Stimulated activated memory B cell treated with anti-CD40 and anti-IgM and Interleukin-4, amounts not matched to agents 10 μg/mL and 1 μg/mL and 100 μg/mL, for 72 hours (primary cell): Measurements from ENCODE around the gene RBM26.
"Not testable (repeated sequence)": the region's sequence is repeated elsewhere in the genome, so short reads cannot be mapped to it uniquely, and the experiment has no call there.

Experiments
- ATAC-seq: fragments of 150-1000 bp; cut with Tn5 transposase; 2 replicates; pipeline ENCODE4 v1.10.0; 2021
- H3K27ac Mint-ChIP-seq: one replicate; pipeline ENCODE4 v1.8.0; 2022; ENCODE audit warnings: mild to moderate bottlenecking, mixed read lengths
- H3K27me3 Mint-ChIP-seq: one replicate; pipeline ENCODE4 v1.8.0; 2022; ENCODE audit warnings: mixed read lengths
- H3K36me3 Mint-ChIP-seq: one replicate; pipeline ENCODE4 v1.8.0; 2022; ENCODE audit warnings: mixed read lengths
- H3K4me1 Mint-ChIP-seq: one replicate; pipeline ENCODE4 v1.8.0; 2022; ENCODE audit warnings: mixed read lengths
- H3K4me3 Mint-ChIP-seq: one replicate; pipeline ENCODE4 v1.8.0; 2022; ENCODE audit warnings: mild to moderate bottlenecking, moderate library complexity, mixed read lengths
- H3K9me3 Mint-ChIP-seq: one replicate; pipeline ENCODE4 v1.8.0; 2022; ENCODE audit warnings: mixed read lengths

The RBM26 gene

GRCh38 chr13:79297128-79297527, 108.9 kb downstream of the RBM26 start:
- no peak overlapping the region for H3K27ac Mint-ChIP-seq
- no peaks in the 10 kb centered on the region for H3K4me1 Mint-ChIP-seq
- no peak for ATAC-seq
- H3K36me3 Mint-ChIP-seq: no peaks in the 10 kb centered on the region
- peaks cover 9% of the 10 kb centered on the region for H3K27me3 Mint-ChIP-seq
- peaks cover 5% of the 10 kb centered on the region for H3K9me3 Mint-ChIP-seq
- H3K4me3 Mint-ChIP-seq: no peak overlapping the region

- Mint-ChIP-seq H3K27ac (no peak overlapping the region), H3K9me3 (peaks cover 2% of the 10 kb centered on the region), H3K4me3 (no peak overlapping the region), H3K27me3 (peaks cover 5% of the 10 kb centered on the region), H3K4me1 (no peaks in the 10 kb centered on the region), H3K36me3 (no peaks in the 10 kb centered on the region)
- no peak for ATAC-seq
Measured at GRCh38 chr13:79295906-79296706, 109.9 kb downstream of the RBM26 start.

GRCh38 chr13:79290595-79291244, 115.3 kb downstream of the RBM26 start:
- H3K27me3 Mint-ChIP-seq: no peaks in the 10 kb centered on the region
- no peaks in the 10 kb centered on the region for H3K4me1 Mint-ChIP-seq
- no peaks in the 10 kb centered on the region for H3K36me3 Mint-ChIP-seq
- no peaks in the 10 kb centered on the region for H3K9me3 Mint-ChIP-seq
- H3K27ac Mint-ChIP-seq: no peak overlapping the region
- no peak for ATAC-seq
- no peak overlapping the region for H3K4me3 Mint-ChIP-seq

GRCh38 chr13:79289571-79289970, 116.5 kb downstream of the RBM26 start:
- H3K27ac Mint-ChIP-seq: no peak overlapping the region
- no peaks in the 10 kb centered on the region for H3K36me3 Mint-ChIP-seq
- H3K9me3 Mint-ChIP-seq: no peaks in the 10 kb centered on the region
- no peaks in the 10 kb centered on the region for H3K4me1 Mint-ChIP-seq
- ATAC-seq: peak; percentile 55
- no peak overlapping the region for H3K4me3 Mint-ChIP-seq
- no peaks in the 10 kb centered on the region for H3K27me3 Mint-ChIP-seq

- ATAC-seq: no peak
Measured at GRCh38 chr13:79287939-79288795, 117.9 kb downstream of the RBM26 start.

GRCh38 chr13:79285159-79285558, 120.9 kb downstream of the RBM26 start:
- Mint-ChIP-seq H3K4me3 (no peak overlapping the region), H3K4me1 (no peaks in the 10 kb centered on the region), H3K27me3 (no peaks in the 10 kb centered on the region), H3K9me3 (no peaks in the 10 kb centered on the region), H3K27ac (no peak overlapping the region), H3K36me3 (no peaks in the 10 kb centered on the region)
- no peak for ATAC-seq

More at GRCh38 chr13:79287939-79288795, 117.9 kb downstream of the RBM26 start:
- no peaks in the 10 kb centered on the region for H3K36me3 Mint-ChIP-seq
- H3K4me1 Mint-ChIP-seq: no peaks in the 10 kb centered on the region
- no peak overlapping the region for H3K4me3 Mint-ChIP-seq
- no peak overlapping the region for H3K27ac Mint-ChIP-seq
- no peaks in the 10 kb centered on the region for H3K27me3 Mint-ChIP-seq
- H3K9me3 Mint-ChIP-seq: no peaks in the 10 kb centered on the region

- Mint-ChIP-seq H3K4me1 (no peaks in the 10 kb centered on the region), H3K27ac (no peak overlapping the region), H3K36me3 (no peaks in the 10 kb centered on the region), H3K4me3 (no peak overlapping the region), H3K9me3 (no peaks in the 10 kb centered on the region), H3K27me3 (no peaks in the 10 kb centered on the region)
- ATAC-seq: no peak
Measured at GRCh38 chr13:79283742-79284141, 122.3 kb downstream of the RBM26 start.

GRCh38 chr13:79282976-79283375, 123.1 kb downstream of the RBM26 start:
- no peaks in the 10 kb centered on the region for H3K9me3 Mint-ChIP-seq
- no peaks in the 10 kb centered on the region for H3K4me1 Mint-ChIP-seq
- no peak overlapping the region for H3K27ac Mint-ChIP-seq
- H3K4me3 Mint-ChIP-seq: no peak overlapping the region
- H3K36me3 Mint-ChIP-seq: no peaks in the 10 kb centered on the region
- no peak for ATAC-seq
- H3K27me3 Mint-ChIP-seq: no peaks in the 10 kb centered on the region

- Mint-ChIP-seq H3K27ac (no peak overlapping the region), H3K36me3 (no peaks in the 10 kb centered on the region), H3K27me3 (peaks cover 1% of the 10 kb centered on the region), H3K4me1 (no peaks in the 10 kb centered on the region), H3K9me3 (no peaks in the 10 kb centered on the region), H3K4me3 (no peak overlapping the region)
- ATAC-seq: no peak
Measured at GRCh38 chr13:79282508-79282907, 123.5 kb downstream of the RBM26 start.

GRCh38 chr13:79281339-79281747, 124.7 kb downstream of the RBM26 start:
- Mint-ChIP-seq H3K4me1 (no peaks in the 10 kb centered on the region), H3K4me3 (no peak overlapping the region), H3K36me3 (no peaks in the 10 kb centered on the region), H3K9me3 (no peaks in the 10 kb centered on the region), H3K27ac (no peak overlapping the region), H3K27me3 (peaks cover 13% of the 10 kb centered on the region)
- ATAC-seq: no peak

GRCh38 chr13:79279735-79280134, 126.3 kb downstream of the RBM26 start:
- not testable (repeated sequence) for H3K4me3 Mint-ChIP-seq, H3K27ac Mint-ChIP-seq, H3K4me1 Mint-ChIP-seq, H3K36me3 Mint-ChIP-seq, ATAC-seq, H3K9me3 Mint-ChIP-seq
- peaks cover 29% of the 10 kb centered on the region for H3K27me3 Mint-ChIP-seq

- Mint-ChIP-seq H3K27me3 (peaks cover 38% of the 10 kb centered on the region), H3K9me3 (peaks cover 3% of the 10 kb centered on the region), H3K4me3 (no peak overlapping the region), H3K36me3 (no peaks in the 10 kb centered on the region), H3K27ac (no peak overlapping the region), H3K4me1 (no peaks in the 10 kb centered on the region)
- ATAC-seq: no peak
Measured at GRCh38 chr13:79273045-79273444, 133.0 kb downstream of the RBM26 start.

GRCh38 chr13:79271616-79272015, 134.4 kb downstream of the RBM26 start:
- peaks cover 28% of the 10 kb centered on the region for H3K27me3 Mint-ChIP-seq
- ATAC-seq: no peak
- no peak overlapping the region for H3K4me3 Mint-ChIP-seq
- peaks cover 5% of the 10 kb centered on the region for H3K9me3 Mint-ChIP-seq
- H3K4me1 Mint-ChIP-seq: no peaks in the 10 kb centered on the region
- H3K36me3 Mint-ChIP-seq: no peaks in the 10 kb centered on the region
- no peak overlapping the region for H3K27ac Mint-ChIP-seq

- peaks cover 20% of the 10 kb centered on the region for H3K27me3 Mint-ChIP-seq
- peaks cover 5% of the 10 kb centered on the region for H3K9me3 Mint-ChIP-seq
- no peak for ATAC-seq
- H3K4me1 Mint-ChIP-seq: no peaks in the 10 kb centered on the region
- no peak overlapping the region for H3K27ac Mint-ChIP-seq
- no peak overlapping the region for H3K4me3 Mint-ChIP-seq
- no peaks in the 10 kb centered on the region for H3K36me3 Mint-ChIP-seq
Measured at GRCh38 chr13:79270859-79271258, 135.2 kb downstream of the RBM26 start.
